DND-41 (cell line): ENCODE results near the gene AFG3L2.

Source experiments
- ATAC-seq: fragments of 200-7000 bp; cut with Tn5 transposase; 3 replicates; pipeline ENCODE4 v1.9.1; 2021; ENCODE audit warnings: low read depth; ENCODE audit not compliant: insufficient read depth
- DNase-seq: peaks from one replicate; pipeline ENCODE4 v3.0.0-alpha.2; 2020
- H2AFZ ChIP-seq: 2 replicates; pipeline ENCODE4 v1.6.0; 2012; ENCODE audit warnings: low read depth, low read length
- H3K27ac ChIP-seq: 2 replicates; pipeline ENCODE4 v1.5.1; 2012; ENCODE audit warnings: low read length, inconsistent platforms
- H3K27me3 ChIP-seq: fragments of 200-600 bp; sonication (generic); 2 replicates; pipeline ENCODE4 v1.6.0; 2012; ENCODE audit warnings: low read length, mild to moderate bottlenecking, inconsistent platforms; ENCODE audit not compliant: insufficient read depth, poor library complexity
- H3K36me3 ChIP-seq: 2 replicates; pipeline ENCODE4 v1.5.1; 2012; ENCODE audit warnings: low read length, inconsistent platforms; ENCODE audit not compliant: insufficient read depth
- H3K4me1 ChIP-seq: 2 replicates; pipeline ENCODE4 v1.5.1; 2012; ENCODE audit warnings: mild to moderate bottlenecking, low read length; ENCODE audit not compliant: insufficient read depth
- H3K4me2 ChIP-seq: 2 replicates; pipeline ENCODE4 v1.6.0; 2012; ENCODE audit warnings: mild to moderate bottlenecking, moderate library complexity, low read length, inconsistent platforms; ENCODE audit not compliant: insufficient read depth
- H3K4me3 ChIP-seq, 2 experiments: fragments of 200-600 bp in 1 of 2; shearing (Covaris generic) in 1 of 2; 2 replicates each; pipeline ENCODE4 v1.5.1; 2012 to 2016; ENCODE audit warnings: inconsistent platforms in 2 of 2, low read length in 2 of 2, mild to moderate bottlenecking in 2 of 2, low read depth in 1 of 2, moderate library complexity in 1 of 2
- H3K79me2 ChIP-seq: 2 replicates; pipeline ENCODE4 v1.6.0; 2012; ENCODE audit warnings: low read length, inconsistent platforms; ENCODE audit not compliant: insufficient read depth
- H3K9ac ChIP-seq: 2 replicates; pipeline ENCODE4 v1.6.0; 2012; ENCODE audit warnings: low read depth, mild to moderate bottlenecking, inconsistent platforms, low read length, moderate library complexity
- H3K9me3 ChIP-seq: 2 replicates; pipeline ENCODE4 v1.5.1; 2012; ENCODE audit warnings: low read length, moderate library complexity, mild to moderate bottlenecking, inconsistent platforms; ENCODE audit not compliant: insufficient read depth, severe bottlenecking
- H4K20me1 ChIP-seq: 2 replicates; pipeline ENCODE4 v1.6.0; 2012; ENCODE audit warnings: low read length; ENCODE audit not compliant: insufficient read depth
- CTCF ChIP-seq: IDR thresholded peaks from 2 replicates; pipeline ENCODE4 v1.5.1; 2012; ENCODE audit warnings: borderline replicate concordance, low read length, moderate library complexity, mild to moderate bottlenecking; ENCODE audit not compliant: poor library complexity, severe bottlenecking; ENCODE audit errors: extremely low read depth
- EZH2 ChIP-seq: IDR thresholded peaks from 3 replicates; pipeline ENCODE4 v1.6.1; 2012; ENCODE audit warnings: borderline replicate concordance, low read depth, mild to moderate bottlenecking, moderate library complexity, low read length, inconsistent platforms; ENCODE audit not compliant: severe bottlenecking

The AFG3L2 gene

GRCh38 chr18:12359515-12359927, 17.5 kb downstream of the AFG3L2 start:
- DNase-seq (no peak), ATAC-seq (no peak)
- H3K27me3 ChIP-seq: no peaks in the 10 kb centered on the region
- no peaks in the 10 kb centered on the region for H3K4me1 ChIP-seq
- H3K36me3 ChIP-seq: peaks cover 80% of the 10 kb centered on the region
- TF ChIP-seq CTCF: no peak
- TF ChIP-seq EZH2: no peak
- peaks cover 16% of the 10 kb centered on the region; the same call in 1 of the 2 replicates for H4K20me1 ChIP-seq
- no peak overlapping the region for H3K9ac ChIP-seq
- no peaks in the 10 kb centered on the region for H3K9me3 ChIP-seq
- H3K79me2 ChIP-seq: peaks cover 7% of the 10 kb centered on the region; the same call in 1 of the 2 replicates
- H3K27ac ChIP-seq: no peak overlapping the region
- no peak overlapping the region for H3K4me3 ChIP-seq
- H3K4me2 ChIP-seq: no peak overlapping the region
- no peak overlapping the region for H2AFZ ChIP-seq

GRCh38 chr18:12352188-12352587, 24.8 kb downstream of the AFG3L2 start:
- H3K4me3 ChIP-seq: no peak overlapping the region
- H3K79me2 ChIP-seq: no peaks in the 10 kb centered on the region
- DNase-seq (no peak), ATAC-seq (no peak)
- no peaks in the 10 kb centered on the region for H3K27me3 ChIP-seq
- no peaks in the 10 kb centered on the region; the same call in 1 of the 2 replicates for H4K20me1 ChIP-seq
- no peak overlapping the region for H3K9ac ChIP-seq
- no peak overlapping the region for H3K4me2 ChIP-seq
- H3K36me3 ChIP-seq: peaks cover 88% of the 10 kb centered on the region
- TF ChIP-seq EZH2 (no peak), CTCF (no peak)
- no peak overlapping the region for H3K27ac ChIP-seq
- H2AFZ ChIP-seq: no peak overlapping the region
- no peaks in the 10 kb centered on the region for H3K9me3 ChIP-seq
- H3K4me1 ChIP-seq: no peaks in the 10 kb centered on the region

- H3K36me3 ChIP-seq: peaks cover 88% of the 10 kb centered on the region
- H3K4me3 ChIP-seq: no peak overlapping the region
- H3K9ac ChIP-seq: no peak overlapping the region
Measured at GRCh38 chr18:12347895-12348294, 29.1 kb downstream of the AFG3L2 start.

More at GRCh38 chr18:12347895-12348294, 29.1 kb downstream of the AFG3L2 start:
- H3K27ac ChIP-seq: no peak overlapping the region
- no peaks in the 10 kb centered on the region for H3K79me2 ChIP-seq
- H3K4me2 ChIP-seq: no peak overlapping the region
- no peaks in the 10 kb centered on the region for H3K4me1 ChIP-seq
- H2AFZ ChIP-seq: no peak overlapping the region
- TF ChIP-seq CTCF: no peak
- no peak for TF ChIP-seq EZH2
- no peaks in the 10 kb centered on the region for H3K27me3 ChIP-seq
- DNase-seq (no peak), ATAC-seq (peak; percentile 54; the same call in 1 of the 3 replicates)
- no peaks in the 10 kb centered on the region for H3K9me3 ChIP-seq
- no peaks in the 10 kb centered on the region for H4K20me1 ChIP-seq
